GM12878 (cell line): ENCODE results near the gene ZNF772. TPM values are rescaled to one million over a fixed set of nuclear protein-coding genes. Genes with fewer than 3 reads are reported as not detected.

Experiments used
- BHLHE40 ChIP-seq, 2 experiments: fragments of 450-650 bp in 1 of 2; IDR thresholded peaks; 2 replicates each; pipeline ENCODE4 v1.6.1; 2011 to 2017; ENCODE audit warnings: low read depth in 2 of 2, borderline replicate concordance in 1 of 2, improper control_type of control experiment in 1 of 2, low read length in 1 of 2, mild to moderate bottlenecking in 1 of 2
- CBFB ChIP-seq: IDR thresholded peaks from 2 replicates; pipeline ENCODE4 v1.6.1; 2016; ENCODE audit warnings: antibody characterized with exemption, low read depth
- CREB1 ChIP-seq: IDR thresholded peaks from 2 replicates; pipeline ENCODE4 v1.6.1; 2012; ENCODE audit warnings: low read depth, mild to moderate bottlenecking, inconsistent platforms
- CREM ChIP-seq: IDR thresholded peaks from 2 replicates; pipeline ENCODE4 v1.6.1; 2014; ENCODE audit warnings: antibody characterized with exemption, low read depth
- EGR1 ChIP-seq, 2 experiments: IDR thresholded peaks; 1 replicate in 1 of 2; 2 replicates in 1 of 2; pipeline ENCODE4 v1.6.1; 2011 to 2012; ENCODE audit warnings: low read depth in 2 of 2, low read length in 2 of 2, borderline replicate concordance in 1 of 2, mild to moderate bottlenecking in 1 of 2, moderate library complexity in 1 of 2
- ELK1 ChIP-seq: IDR thresholded peaks from 2 replicates; pipeline ENCODE4 v1.6.1; 2012; ENCODE audit warnings: low read depth, low read length, improper control_type of control experiment
- GABPA ChIP-seq: IDR thresholded peaks from 2 replicates; pipeline ENCODE4 v1.6.1; 2014; ENCODE audit warnings: antibody characterized with exemption, low read depth, mild to moderate bottlenecking, inconsistent platforms
- HCFC1 ChIP-seq: fragments of 150-350 bp; IDR thresholded peaks from 2 replicates; pipeline ENCODE4 v1.6.1; 2014; ENCODE audit warnings: low read length
- HDAC6 ChIP-seq: fragments of 200-600 bp; sonication (generic); IDR thresholded peaks from one replicate; pipeline ENCODE4 v1.8.0; 2017; ENCODE audit warnings: antibody characterized with exemption; ENCODE audit not compliant: unreplicated experiment
- IKZF1 ChIP-seq: fragments of 450-650 bp; conservative IDR thresholded peaks from 2 replicates; pipeline ENCODE4 v1.6.1; 2017; ENCODE audit warnings: antibody characterized with exemption, mild to moderate bottlenecking
- LARP7 ChIP-seq: fragments of 450-650 bp; IDR thresholded peaks from 2 replicates; pipeline ENCODE4 v1.6.1; 2017; ENCODE audit warnings: mild to moderate bottlenecking
- MXI1 ChIP-seq: fragments of 150-350 bp; IDR thresholded peaks from 2 replicates; pipeline ENCODE4 v1.6.1; 2011; ENCODE audit warnings: low read depth, mild to moderate bottlenecking, inconsistent platforms, low read length, improper control_type of control experiment
- NBN ChIP-seq: fragments of 450-650 bp; IDR thresholded peaks from 2 replicates; pipeline ENCODE4 v1.6.1; 2016
- NFYB ChIP-seq: IDR thresholded peaks from 2 replicates; pipeline ENCODE4 v1.6.1; 2011; ENCODE audit warnings: low read depth, mild to moderate bottlenecking, low read length, improper control_type of control experiment, moderate library complexity; ENCODE audit not compliant: insufficient read depth
- NKRF ChIP-seq: fragments of 450-650 bp; conservative IDR thresholded peaks from 2 replicates; pipeline ENCODE4 v1.6.1; 2017; ENCODE audit warnings: mild to moderate bottlenecking, moderate library complexity
- RB1 ChIP-seq: fragments of 450-650 bp; formaldehyde crosslinking; IDR thresholded peaks from 2 replicates; pipeline ENCODE4 v1.6.1; 2017; ENCODE audit warnings: mild to moderate bottlenecking, borderline replicate concordance
- SIX5 ChIP-seq: IDR thresholded peaks from 2 replicates; pipeline ENCODE4 v1.6.1; 2011; ENCODE audit warnings: mild to moderate bottlenecking, low read depth, low read length, moderate library complexity; ENCODE audit not compliant: severe bottlenecking
- SMAD5 ChIP-seq: IDR thresholded peaks from 2 replicates; pipeline ENCODE4 v1.6.1; 2016; ENCODE audit warnings: antibody characterized with exemption, low read depth
- SP1 ChIP-seq: IDR thresholded peaks from one replicate; pipeline ENCODE4 v1.6.1; 2011; ENCODE audit warnings: low read depth, low read length
- SREBF1 ChIP-seq: IDR thresholded peaks from 2 replicates; pipeline ENCODE4 v1.6.1; 2012; ENCODE audit warnings: mild to moderate bottlenecking, low read length
- ZBTB40 ChIP-seq: fragments of 450-650 bp; IDR thresholded peaks from 2 replicates; pipeline ENCODE4 v1.6.1; 2016; ENCODE audit warnings: mild to moderate bottlenecking, moderate library complexity, borderline replicate concordance
- polyA plus RNA-seq, 11 experiments: library from polyadenylated mRNA; depleted of rRNA in 4 of 11; unstranded in 6 of 11; stranded (reverse) in 5 of 11; fragments of >200 nt; fragmentation: Nextera tagmentation in 4 of 11; fragmentation: Illumina TruSeq in 1 of 11; extraction: Ambion mirVana in 4 of 11; extraction: Trizol in 1 of 11; gene quantifications; 1 replicate in 1 of 11; 2 replicates in 10 of 11; pipeline versions ENCODE4 v1.2.1 to v1.2.3, GENCODE V29; 2011 to 2016; ENCODE audit warnings: inconsistent platforms in 2 of 11, missing spikeins in 2 of 11, low read depth in 1 of 11
- total RNA-seq, 4 experiments: library from RNA; depleted of rRNA in 3 of 4; stranded (reverse); fragments of >200 nt in 3 of 4; fragmentation: Illumina TruSeq in 1 of 4; extraction: Trizol in 1 of 4; gene quantifications; 2 replicates each; pipeline versions ENCODE4 v1.2.1 to v1.2.3, GENCODE V29; 2013 to 2021

Gene ZNF772
- total and polyA plus RNA-seq, 10 of the 15 experiments (the other 5 are each of a cell fraction or from before 2014, with no cell fraction given), result 0.42 to 8.7 (median 3.8) TPM

GRCh38 chr19:57499680-57500395 lies 22.5 kb upstream of the ZNF772 start, which contains the start of gene ZNF773 (continued):
- peak; percentile 72; the same call in 1 of the 2 replicates for TF ChIP-seq ELK1
- peak; percentile 70; the same call in 1 of the 2 replicates for TF ChIP-seq CBFB
- TF ChIP-seq BHLHE40 (IDR thresholded peaks at IDR 0.05; ENCODE audit: borderline replicate concordance in 1 of 2, low read depth in 2 of 2, low read length in 1 of 2), result 0 out of 4 replicates have a peak, but pooled peaks of 1 of the 2 experiments have one; percentile 18
- TF ChIP-seq NKRF, result peak; percentile 71; the same call in 1 of the 2 replicates
- TF ChIP-seq LARP7, result peak; percentile 43; the same call in 1 of the 2 replicates
- TF ChIP-seq NBN, result peak; percentile 83
- peak; percentile 62; the same call in 1 of the 2 replicates for TF ChIP-seq SMAD5
- TF ChIP-seq CREM, result peak; percentile 96
- TF ChIP-seq MXI1, result peak; percentile 45
- TF ChIP-seq RB1, result peak; percentile 28; the same call in 1 of the 2 replicates
- peak; percentile 92 for TF ChIP-seq IKZF1
- peak; percentile 95 for TF ChIP-seq HCFC1
- peak; percentile 52 for TF ChIP-seq HDAC6
- TF ChIP-seq NFYB, result peak; percentile 58; the same call in 1 of the 2 replicates
- TF ChIP-seq EGR1 (IDR thresholded peaks at IDR 0.05; ENCODE audit: borderline replicate concordance in 1 of 2, low read depth in 2 of 2, low read length in 2 of 2), result peak in 1 of 2 experiments; percentile 45; a peak in 1 of 3 replicates
- peak; percentile 95 for TF ChIP-seq ZBTB40
- peak; percentile 90 for TF ChIP-seq SP1
- peak; percentile 60 for TF ChIP-seq SREBF1
- peak; percentile 89 for TF ChIP-seq SIX5
- TF ChIP-seq CREB1, result peak; percentile 93
- TF ChIP-seq GABPA, result peak; percentile 94
